Measurements from ENCODE around the gene TTLL11. TPM values are rescaled to one million over a fixed set of nuclear protein-coding genes. Genes with fewer than 3 reads are reported as not detected.

Gene TTLL11
- total RNA-seq, 4 donors from 2014 or later = 20.5 to 41.3 (median 27.6) TPM

GRCh38 chr9:121809356-121810050, 283.6 kb downstream of the TTLL11 start:
- no peak for DNase-seq (ENCODE audit: extremely low spot score)
- Histone ChIP-seq H3K27ac (replicated peaks in 1 of 4) (no peak overlapping the region), H3K27me3 (no peaks in the 10 kb centered on the region), H3K36me3 (no peaks in the 10 kb centered on the region), H3K9me3 (peaks cover 0 to 8% (median 0%) of the 10 kb centered on the region in 4 donors), H3K4me3 (no peak overlapping the region), H3K4me1 (peaks cover 0 to 5% (median 0%) of the 10 kb centered on the region in 4 donors)
- no peak for TF ChIP-seq POLR2A (IDR thresholded peaks at IDR 0.05; ENCODE audit: low read depth)
- no peak for TF ChIP-seq CTCF (IDR thresholded peaks at IDR 0.05)
- no peak for TF ChIP-seq EP300 (IDR thresholded peaks at IDR 0.05)
- no peak for TF ChIP-seq POLR2AphosphoS5 (IDR thresholded peaks at IDR 0.05)
- intact Hi-C loops (cut with DNase I) = loop anchor here (10.0 kb wide), 1 partner anchor 175 kb away; no protein-coding TSS in a partner anchor
- 94% methylated on average over 15 of the region's 15 CpGs for WGBS

- Histone ChIP-seq H3K9me3 (peaks cover 0 to 11% (median 0%) of the 10 kb centered on the region in 4 donors), H3K27me3 (no peaks in the 10 kb centered on the region), H3K4me1 (peaks cover 0 to 5% (median 0%) of the 10 kb centered on the region in 4 donors), H3K27ac (replicated peaks in 1 of 4) (no peak overlapping the region), H3K36me3 (no peaks in the 10 kb centered on the region), H3K4me3 (no peak overlapping the region)
- intact Hi-C loops (cut with DNase I) = loop anchor here (10.0 kb wide), 1 partner anchor 176 kb away; no protein-coding TSS in a partner anchor
- DNase-seq (ENCODE audit: extremely low spot score) = no peak
- no peak for TF ChIP-seq POLR2AphosphoS5 (IDR thresholded peaks at IDR 0.05)
- no peak for TF ChIP-seq POLR2A (IDR thresholded peaks at IDR 0.05; ENCODE audit: low read depth)
- no peak for TF ChIP-seq EP300 (IDR thresholded peaks at IDR 0.05)
- no peak for TF ChIP-seq CTCF (IDR thresholded peaks at IDR 0.05)
- 90% methylated on average over 3 of the region's 4 CpGs for WGBS
Observed at GRCh38 chr9:121808781-121809180, 284.3 kb downstream of the TTLL11 start.

GRCh38 chr9:121807823-121808278, 285.3 kb downstream of the TTLL11 start:
- H3K4me1 ChIP-seq = peaks cover 0 to 5% (median 0%) of the 10 kb centered on the region in 4 donors
- no peak for DNase-seq (ENCODE audit: extremely low spot score)
- 63% methylated on average over 16 of the region's 16 CpGs for WGBS
- H3K4me3 ChIP-seq = no peak overlapping the region
- peaks cover 0 to 11% (median 0%) of the 10 kb centered on the region in 4 donors for H3K9me3 ChIP-seq
- intact Hi-C loops (cut with DNase I) = loop anchor here (10.0 kb wide), 1 partner anchor 177 kb away; no protein-coding TSS in a partner anchor
- H3K27me3 ChIP-seq = no peaks in the 10 kb centered on the region
- H3K27ac ChIP-seq (replicated peaks in 1 of 4) = no peak overlapping the region
- no peaks in the 10 kb centered on the region for H3K36me3 ChIP-seq
- TF ChIP-seq POLR2AphosphoS5 (IDR thresholded peaks at IDR 0.05) = no peak
- no peak for TF ChIP-seq POLR2A (IDR thresholded peaks at IDR 0.05; ENCODE audit: low read depth)
- TF ChIP-seq CTCF (IDR thresholded peaks at IDR 0.05) = peak in 1 of 3 experiments; percentile 8
- no peak for TF ChIP-seq EP300 (IDR thresholded peaks at IDR 0.05)

- intact Hi-C loops (cut with DNase I) = loop anchor here (10.0 kb wide), 1 partner anchor 178 kb away; no protein-coding TSS in a partner anchor
- H3K27me3 ChIP-seq = no peaks in the 10 kb centered on the region
- 58% methylated on average over 9 of the region's 12 CpGs for WGBS
- TF ChIP-seq EP300 (IDR thresholded peaks at IDR 0.05) = no peak
- TF ChIP-seq POLR2AphosphoS5 (IDR thresholded peaks at IDR 0.05) = no peak
- no peak for TF ChIP-seq CTCF (IDR thresholded peaks at IDR 0.05)
- no peak for TF ChIP-seq POLR2A (IDR thresholded peaks at IDR 0.05; ENCODE audit: low read depth)
- H3K4me3 ChIP-seq = no peak overlapping the region
- H3K36me3 ChIP-seq = no peaks in the 10 kb centered on the region
- peaks cover 0 to 5% (median 0%) of the 10 kb centered on the region in 4 donors for H3K4me1 ChIP-seq
- peaks cover 0 to 11% (median 0%) of the 10 kb centered on the region in 4 donors for H3K9me3 ChIP-seq
- no peak for DNase-seq (ENCODE audit: extremely low spot score)
- H3K27ac ChIP-seq (replicated peaks in 1 of 4) = no peak overlapping the region
Observed at GRCh38 chr9:121807069-121807822, 285.9 kb downstream of the TTLL11 start.

Measured in esophagus muscularis mucosa (tissue), 4 donors.